GM19351 (cell line): ENCODE results near the gene TUBB2A.
A peak's percentile ranks its signal among the peaks of the same experiment; 100 is the strongest.
"Not testable (repeated sequence)": the region's sequence is repeated elsewhere in the genome, so short reads cannot be mapped to it uniquely, and the experiment has no call there.

ENCODE experiments used
- ATAC-seq: cut with Tn5 transposase; IDR thresholded peaks from one replicate; pipeline ENCODE4 v1.9.1; 2021; ENCODE audit warnings: mild to moderate bottlenecking, moderate library complexity; ENCODE audit not compliant: unreplicated experiment

The TUBB2A gene

DNA sequence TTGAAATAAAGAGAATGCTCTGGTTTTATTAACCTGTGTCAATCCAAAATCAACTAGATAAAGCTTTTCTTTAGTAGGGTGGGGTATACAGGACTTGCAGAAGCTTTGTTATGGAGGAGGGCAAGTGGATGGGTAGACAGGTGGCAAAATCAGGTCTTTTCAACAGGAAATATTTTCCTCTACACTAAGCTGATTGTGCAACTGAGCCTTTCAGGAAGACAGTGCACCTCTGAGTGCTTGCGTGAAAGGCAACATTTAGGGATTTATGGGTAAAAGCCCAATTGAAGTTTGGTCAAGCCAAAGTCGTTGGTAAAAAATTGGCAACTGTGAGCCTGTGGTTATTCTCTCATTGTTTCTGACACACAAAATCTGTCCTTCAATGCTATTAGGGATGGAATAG is 23.8 kb upstream of the TUBB2A start:
- no peak for ATAC-seq

DNA sequence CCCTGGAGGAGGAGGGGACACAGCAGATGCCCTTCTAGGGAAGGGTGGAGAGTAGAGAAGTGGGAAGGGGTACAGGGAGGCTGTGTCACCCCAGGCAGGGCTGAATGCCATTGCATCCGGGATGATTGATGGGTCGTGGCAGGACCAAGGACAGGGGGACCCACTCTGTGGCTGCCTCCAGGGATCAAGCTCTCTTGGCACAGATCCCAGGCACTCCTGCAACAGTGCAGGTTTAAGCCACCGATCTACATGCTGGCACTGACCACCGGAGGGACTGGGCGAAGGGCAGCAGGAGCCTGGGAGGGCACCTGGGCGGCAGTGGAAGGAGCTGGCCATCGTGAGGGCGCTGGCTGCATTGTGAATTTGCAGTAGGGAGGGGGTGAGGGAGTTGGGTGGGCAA is 22.6 kb upstream of the TUBB2A start:
- ATAC-seq: not testable (repeated sequence)

DNA sequence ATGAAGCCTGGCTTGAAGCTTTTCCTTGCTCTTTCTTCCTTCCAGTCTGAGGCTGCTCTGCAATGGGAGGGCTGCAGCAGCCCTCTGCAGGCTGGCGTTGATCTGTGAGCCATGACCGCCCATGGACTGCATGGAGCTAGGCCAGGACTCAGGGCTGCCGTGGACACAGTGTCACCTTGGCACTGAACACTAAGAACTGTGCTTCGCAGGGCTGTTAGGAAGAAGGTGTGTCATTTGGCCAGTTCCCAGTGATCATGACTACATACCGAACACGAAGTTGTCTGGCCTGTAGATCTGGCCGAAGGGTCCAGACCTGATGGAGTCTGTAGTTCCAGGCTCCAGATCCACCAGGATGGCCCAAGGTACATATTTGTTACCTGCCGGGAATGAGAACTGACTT is 21.3 kb upstream of the TUBB2A start:
- ATAC-seq: not testable (repeated sequence)

DNA sequence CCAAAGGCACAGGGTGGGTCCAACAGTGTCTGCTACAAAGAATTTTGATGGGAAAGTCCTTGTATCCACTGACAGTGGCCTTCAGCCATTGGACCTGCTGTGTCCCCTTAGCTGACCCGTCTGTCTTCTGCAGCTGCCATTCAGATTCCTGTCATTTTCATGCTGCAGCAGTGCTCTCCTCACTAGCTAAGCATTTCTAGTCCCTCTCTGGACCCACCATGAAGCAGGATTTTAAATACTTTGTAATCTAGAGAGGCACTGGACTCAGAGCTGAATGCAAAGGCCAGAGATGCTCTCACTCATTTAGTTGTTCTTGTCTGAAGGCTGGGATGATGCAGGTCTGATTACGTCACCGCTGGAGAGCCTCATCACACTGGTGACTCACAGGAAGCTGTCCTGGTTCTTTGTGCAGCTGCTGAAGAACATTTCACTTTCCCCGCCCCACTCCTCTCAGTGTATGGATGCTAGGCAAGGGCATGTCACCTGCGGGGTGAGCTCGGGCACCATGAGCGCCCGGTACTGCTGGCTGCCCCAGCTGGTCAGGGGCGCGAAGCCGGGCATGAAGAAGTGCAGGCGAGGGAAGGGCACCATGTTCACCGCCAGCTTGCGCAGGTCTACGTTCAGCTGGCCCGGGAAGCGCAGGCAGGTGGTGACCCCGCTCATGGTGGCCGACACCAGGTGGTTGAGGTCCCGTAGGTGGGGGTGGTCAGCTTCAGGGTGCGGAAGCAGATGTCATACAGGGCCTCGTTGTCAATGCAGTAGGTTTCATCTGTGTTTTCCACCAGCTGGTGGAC is 19.4 kb upstream of the TUBB2A start:
- no peak for ATAC-seq

DNA sequence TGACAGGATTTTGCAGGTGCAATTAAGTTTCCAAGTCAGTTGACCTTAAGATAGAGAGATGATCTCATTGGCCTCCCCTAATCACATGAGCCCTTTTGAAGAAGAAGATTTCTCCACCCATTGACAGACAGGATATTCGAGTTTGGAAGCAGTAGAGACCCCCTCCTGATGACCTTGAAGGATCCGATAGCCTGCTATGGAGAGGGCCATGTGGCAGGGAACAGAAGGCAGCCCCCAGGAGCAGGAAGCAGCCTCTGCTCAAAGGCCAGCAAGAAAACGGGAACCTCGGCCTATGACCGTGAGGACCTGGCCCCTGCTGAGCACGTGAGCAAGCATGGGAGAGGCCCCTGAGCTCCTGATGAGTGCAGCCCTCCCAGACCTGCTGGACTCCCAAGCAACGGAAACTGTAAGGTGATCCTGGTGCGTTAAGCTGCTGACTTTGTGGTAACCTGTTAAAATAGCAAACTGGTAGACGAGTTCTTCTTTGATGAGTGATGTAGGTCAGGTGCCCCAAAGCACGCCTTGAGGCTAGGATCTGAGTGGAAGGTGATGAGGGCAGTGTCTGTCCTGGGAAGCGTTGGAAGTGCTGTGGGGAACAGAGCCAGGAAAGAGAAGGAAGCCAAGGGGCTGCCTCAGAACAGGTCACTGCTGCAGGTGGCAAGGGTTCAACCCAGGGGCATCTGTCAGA is 18.5 kb upstream of the TUBB2A start:
- ATAC-seq: no peak

DNA sequence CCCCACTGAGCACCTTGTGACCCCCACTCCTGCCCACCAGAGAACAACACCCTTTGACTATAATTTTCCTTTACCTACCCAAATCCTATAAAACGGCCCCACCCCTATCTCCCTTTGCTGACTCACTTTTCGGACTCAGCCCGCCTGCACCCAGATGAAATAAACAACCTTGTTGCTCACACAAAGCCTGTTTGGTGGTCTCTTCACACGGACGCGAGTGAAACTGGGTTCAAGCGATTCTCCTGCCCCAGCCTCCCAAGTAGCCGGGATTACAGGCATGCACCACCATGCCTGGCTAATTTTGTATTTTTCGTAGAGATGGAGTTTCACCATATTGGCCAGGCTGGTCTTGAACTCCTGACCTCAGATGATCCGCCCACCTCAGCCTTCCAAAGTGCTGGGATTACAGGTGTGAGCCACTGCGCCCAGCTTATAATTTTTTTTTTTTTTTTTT is 16.3 kb upstream of the TUBB2A start:
- ATAC-seq: not testable (repeated sequence)

DNA sequence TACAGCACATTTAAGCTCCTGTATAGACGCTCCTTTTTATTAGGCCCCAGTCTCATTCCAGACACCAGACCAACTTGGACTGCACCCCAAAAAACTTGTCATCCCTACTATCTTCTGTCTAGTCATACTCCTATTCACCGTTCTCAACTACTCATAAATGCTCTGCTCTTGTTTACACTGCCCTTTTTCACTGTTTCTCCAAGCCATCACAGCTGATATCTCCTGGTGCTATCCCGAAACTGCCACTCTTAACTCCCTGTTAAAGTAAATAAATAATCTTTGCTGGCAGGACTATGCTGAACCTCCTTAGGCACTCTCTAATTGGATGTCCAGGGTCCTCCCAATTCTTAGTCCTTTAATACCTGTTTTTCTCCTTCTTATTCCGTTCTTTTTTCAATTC is 15.4 kb upstream of the TUBB2A start:
- not testable (repeated sequence) for ATAC-seq

DNA sequence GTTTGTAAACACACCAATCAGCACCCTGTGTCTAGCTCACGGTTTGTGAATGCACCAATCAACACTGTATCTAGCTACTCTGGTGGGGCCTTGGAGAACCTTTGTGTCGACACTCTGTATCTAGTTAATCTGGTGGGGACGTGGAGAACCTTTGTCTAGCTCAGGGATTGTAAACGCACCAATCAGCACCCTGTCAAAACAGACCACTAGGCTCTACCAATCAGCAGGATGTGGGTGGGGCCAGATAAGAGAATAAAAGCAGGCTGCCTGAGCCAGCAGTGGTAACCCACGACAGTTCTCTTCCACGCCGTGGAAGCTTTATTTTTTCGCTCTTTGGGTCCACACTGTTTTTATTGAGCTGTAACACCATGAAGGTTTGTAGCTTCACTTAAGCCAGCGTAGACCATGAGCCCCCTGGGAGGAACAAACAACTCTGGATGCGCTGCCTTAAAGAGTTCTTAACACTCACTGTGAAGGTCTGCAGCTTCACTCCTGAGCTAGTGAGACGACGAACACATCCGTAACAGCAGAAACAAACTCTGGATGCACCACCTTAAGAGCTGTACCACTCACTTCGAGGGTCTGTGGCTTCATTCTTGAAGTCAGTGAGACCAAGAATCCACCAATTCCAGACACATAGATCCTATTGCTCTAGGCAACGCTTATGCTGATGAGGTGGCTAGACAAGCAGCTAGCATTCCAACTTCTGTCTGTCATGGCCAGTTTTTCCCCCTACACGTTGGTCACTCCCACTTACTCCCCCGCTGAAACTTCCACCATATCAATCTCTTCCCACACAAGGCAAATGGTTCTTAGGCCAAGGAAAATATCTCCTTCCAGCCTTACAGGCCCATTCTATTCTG is 14.2 kb upstream of the TUBB2A start:
- ATAC-seq: not testable (repeated sequence)

DNA sequence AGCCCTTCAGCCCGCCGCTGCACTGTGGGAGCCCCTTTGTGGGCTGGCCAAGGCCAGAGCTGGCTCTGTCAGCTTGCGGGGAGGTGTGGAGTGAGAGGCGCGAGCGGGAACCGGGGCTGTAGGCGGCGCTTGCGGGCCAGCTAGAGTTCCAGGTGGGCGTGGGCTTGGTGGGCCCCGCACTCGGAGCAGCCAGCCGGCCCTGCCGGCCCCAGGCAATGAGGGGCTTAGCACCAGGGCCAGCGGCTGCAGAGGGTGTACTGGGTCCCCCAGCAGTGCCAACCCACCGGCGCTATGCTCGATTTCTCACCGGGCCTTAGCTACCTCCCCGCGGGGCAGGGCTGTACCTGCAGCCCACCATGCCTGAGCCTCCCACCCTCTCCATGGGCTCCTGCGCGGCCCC is 13.3 kb upstream of the TUBB2A start:
- not testable (repeated sequence) for ATAC-seq

DNA sequence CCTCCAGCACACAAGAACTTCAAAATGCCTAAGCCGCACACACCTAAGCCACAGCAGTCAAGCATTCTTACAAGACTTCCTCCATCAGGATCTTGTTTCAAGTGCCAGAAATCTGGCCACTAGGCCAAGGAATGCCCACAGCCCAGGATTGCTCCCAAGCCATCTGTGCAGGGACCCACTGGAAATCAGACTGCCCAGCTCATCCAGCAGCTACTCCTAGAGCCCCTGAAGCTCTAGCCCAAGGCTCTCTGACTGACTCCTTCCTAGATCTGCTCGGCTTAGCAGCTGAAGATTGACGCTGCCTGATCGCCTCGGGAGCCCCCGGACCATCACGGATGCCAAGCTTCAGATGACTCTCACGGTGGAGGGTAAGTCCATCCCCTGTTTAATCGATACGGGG is 10.7 kb upstream of the TUBB2A start:
- ATAC-seq: not testable (repeated sequence)

DNA sequence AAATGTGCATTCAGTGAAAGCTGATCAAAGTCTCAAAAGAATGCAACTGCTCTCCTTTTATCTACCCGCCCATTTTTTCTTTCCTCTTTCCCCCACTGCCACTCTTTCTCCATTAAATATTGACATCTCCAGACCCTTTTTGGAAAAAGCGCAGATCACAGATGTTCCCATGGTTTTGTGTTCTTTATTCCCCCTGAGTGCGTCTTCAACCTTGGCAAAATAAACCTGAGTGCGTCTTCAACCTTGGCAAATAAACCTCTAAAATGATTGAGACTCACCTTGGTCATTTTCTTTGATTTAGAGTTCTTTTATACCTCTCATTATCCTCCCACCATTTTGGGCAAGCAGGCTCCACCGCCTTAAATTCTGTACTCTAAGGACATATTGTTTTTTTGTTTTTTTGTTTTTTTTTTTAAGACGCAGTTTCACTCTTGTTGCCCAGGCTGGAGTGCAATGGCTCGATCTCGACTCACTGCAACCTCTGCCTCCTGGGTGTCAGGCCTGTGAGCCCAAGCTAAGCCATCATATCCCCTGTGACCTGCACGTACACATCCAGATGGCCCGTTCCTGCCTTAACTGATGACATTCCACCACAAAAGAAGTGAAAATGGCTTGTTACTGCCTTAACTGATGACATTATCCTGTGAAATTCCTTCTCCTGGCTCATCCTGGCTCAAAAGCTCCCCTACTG is 9.3 kb upstream of the TUBB2A start:
- not testable (repeated sequence) for ATAC-seq

DNA sequence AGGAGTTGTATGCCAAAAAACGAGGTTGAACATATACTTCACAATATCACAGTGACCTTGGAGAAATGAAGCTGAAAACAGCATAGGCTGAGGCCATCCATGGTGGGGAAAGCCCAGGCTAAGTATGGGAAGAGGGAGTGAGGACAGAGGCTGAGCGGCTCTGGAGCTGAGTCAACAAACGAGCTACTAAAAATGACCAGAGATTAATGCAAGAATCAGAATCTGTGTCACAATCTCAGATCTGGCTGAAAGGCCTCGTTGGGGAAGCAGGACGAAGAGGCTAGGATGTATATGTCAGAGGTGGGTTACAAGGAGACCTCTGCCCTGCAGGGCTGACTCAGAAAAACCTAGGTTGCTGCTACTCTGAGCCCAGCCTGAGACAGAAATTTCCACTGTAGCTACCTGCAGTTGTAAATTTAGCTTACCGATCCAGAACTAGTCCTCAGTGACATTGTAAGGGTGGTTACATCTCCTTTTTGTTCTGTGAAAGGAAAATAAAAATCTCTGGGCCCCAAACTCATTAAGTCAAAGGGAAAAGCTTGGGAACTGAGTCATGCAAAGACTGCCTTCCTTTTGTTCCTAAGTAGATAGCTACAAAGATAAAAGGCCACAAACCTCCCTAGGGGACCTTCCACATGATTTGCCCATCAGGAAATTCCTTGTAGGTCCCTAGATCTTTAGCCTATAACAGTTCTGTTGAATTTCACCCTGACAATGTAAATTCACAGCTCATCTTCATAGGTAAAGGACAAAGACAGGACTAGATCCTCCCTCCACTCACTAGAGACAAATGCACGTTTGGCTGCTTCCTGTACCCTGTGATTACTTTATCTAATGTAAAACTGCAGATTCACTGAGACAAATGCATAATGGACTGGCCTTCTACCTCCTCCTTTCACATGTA is 8.5 kb upstream of the TUBB2A start:
- no peak for ATAC-seq

DNA sequence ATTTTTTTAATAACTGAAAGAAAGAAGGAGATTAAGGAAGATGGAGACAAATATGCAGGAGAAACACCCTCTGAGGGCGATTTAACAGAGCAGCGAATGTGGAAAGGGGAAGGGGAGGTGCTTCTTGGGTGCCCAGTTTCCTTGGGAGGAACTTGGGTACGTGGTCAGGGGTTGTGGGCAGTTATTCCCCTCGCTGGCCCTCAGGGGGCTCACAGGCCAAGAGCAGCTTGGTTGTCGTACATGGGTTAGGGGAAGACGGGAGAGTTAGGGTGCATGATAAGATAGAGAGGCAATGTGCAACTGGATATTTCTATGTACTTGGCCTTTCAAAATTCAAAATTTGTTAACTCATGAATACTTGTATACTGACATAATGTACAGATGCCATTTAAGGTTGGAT is 7.0 kb upstream of the TUBB2A start:
- ATAC-seq: no peak

DNA sequence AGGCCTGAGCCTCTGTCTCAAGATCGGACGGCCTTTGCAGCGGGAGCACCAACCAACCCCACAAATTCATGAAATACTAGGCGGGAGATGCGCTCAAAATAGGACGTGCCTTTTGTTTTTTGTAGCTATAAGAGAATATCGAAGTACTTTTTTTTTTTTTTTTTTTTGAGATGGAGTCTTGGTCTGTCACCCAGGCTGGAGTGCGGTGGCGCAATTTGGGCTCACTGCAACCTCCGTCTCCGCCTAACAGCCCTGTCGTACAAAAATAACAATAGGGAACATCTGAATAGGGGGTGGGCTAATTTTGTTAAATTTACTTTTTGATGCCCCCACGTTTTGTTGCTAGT is 5.9 kb upstream of the TUBB2A start:
- peak; percentile 16 for ATAC-seq

DNA sequence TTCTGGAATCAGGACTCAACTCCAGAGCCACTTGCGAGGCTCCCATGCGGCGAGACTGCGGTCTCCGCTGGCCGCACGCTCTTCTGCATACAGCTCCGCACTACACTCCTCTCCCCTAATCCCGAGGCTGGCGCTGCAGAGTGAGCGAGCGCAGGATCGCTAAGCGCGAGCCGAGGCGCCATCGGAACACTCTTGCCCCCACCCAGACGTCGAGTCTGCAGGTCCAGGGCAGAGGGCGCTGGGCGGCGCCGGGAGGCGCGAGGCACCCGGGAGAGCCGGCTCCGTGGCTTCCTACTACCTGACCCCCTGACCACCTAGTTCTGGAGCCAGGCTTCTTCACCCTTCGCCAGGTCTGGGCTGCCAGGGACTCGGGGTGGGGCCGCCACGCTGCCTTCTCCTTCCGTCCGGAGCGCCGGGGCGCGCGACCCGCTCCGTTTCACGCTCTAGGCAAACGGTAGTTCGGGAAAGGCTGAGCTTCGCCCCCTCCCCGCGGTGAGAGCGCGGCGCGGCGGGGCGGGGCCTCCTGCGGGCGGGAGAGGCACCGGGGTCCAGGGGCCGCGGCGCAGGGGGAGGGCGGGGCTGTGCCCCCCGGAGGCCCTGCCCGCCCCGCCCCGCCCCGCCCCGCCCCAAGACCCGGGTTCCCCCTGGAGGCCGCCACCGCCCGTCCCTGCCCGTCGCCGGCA is 5.4 kb upstream of the TUBB2A start:
- peak; percentile 69 for ATAC-seq

DNA sequence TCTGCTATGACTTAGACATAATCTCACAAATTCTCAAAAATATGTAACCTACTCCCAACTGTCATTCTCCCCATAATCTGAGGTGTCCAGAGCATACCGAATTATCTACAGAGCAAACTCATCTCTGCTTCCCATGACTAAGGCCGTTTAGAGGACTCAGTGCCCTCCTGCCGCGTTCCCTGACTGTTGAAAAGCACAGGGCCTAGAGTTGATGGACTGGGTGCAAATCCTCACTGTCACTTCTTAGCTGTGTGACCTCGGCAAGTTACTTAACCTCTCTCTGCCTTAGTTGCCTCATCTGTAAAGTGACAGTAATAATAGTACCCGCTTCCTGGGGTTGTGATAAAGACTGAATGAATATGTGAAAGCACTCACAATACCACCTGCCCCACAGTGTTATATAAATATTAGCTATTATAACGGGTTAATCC is 4.7 kb upstream of the TUBB2A start:
- ATAC-seq: no peak

DNA sequence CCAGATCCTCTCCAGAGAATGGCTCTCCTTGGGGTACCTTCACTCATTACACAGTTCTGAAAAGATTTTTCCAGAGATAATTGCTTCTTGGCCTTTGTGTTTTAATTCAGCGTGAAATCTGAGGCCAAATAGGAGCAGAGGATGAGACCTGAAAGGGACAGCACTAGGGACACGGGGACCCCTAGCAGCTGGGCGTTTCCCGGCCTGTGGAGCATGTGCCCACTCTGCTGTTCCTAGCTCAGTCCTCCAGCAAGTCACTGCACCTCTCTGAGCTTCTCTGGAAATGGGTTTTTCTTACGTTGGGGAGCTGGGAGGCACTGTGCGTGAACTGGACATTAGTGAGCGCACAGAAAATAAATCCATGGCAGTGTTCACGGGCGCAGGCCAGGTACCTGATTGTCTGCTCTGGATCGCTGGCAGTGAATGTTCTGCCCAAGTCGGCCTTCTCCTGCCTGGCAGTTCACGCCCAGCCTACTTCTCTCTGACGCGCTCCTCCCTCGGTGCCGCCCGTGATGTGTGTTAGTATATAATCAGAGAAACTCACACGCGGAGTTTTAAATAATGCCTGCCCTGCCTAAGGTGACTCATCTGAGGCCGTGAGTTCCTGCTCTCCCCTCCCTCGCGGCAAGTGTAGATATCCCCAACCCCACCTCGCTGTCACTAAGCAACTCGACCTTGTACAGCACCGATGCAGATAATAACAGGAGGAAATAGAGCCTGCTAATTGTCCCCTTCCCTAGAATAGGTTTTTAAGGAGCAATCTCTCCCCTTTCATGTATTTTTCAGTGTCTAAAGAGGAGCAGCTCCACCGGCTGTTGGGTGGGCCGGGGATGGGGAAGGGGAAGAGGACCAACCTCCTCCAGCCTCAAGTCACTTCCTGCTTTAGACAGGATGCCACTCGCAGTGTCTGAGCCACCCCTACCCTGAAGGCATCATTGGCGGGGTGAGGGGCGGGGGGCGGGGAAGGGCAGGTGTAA is 2.7 kb upstream of the TUBB2A start:
- ATAC-seq: no peak
